ENCODE data around the gene MYO9B. TPM values are rescaled to one million over a fixed set of nuclear protein-coding genes. Genes with fewer than 3 reads are reported as not detected.

The MYO9B gene
- total and polyA plus RNA-seq, 9 of the 15 experiments (the other 6 are each of a cell fraction or from before 2014, with no cell fraction given), result 2.4 to 77.6 (median 23.0) TPM

DNA sequence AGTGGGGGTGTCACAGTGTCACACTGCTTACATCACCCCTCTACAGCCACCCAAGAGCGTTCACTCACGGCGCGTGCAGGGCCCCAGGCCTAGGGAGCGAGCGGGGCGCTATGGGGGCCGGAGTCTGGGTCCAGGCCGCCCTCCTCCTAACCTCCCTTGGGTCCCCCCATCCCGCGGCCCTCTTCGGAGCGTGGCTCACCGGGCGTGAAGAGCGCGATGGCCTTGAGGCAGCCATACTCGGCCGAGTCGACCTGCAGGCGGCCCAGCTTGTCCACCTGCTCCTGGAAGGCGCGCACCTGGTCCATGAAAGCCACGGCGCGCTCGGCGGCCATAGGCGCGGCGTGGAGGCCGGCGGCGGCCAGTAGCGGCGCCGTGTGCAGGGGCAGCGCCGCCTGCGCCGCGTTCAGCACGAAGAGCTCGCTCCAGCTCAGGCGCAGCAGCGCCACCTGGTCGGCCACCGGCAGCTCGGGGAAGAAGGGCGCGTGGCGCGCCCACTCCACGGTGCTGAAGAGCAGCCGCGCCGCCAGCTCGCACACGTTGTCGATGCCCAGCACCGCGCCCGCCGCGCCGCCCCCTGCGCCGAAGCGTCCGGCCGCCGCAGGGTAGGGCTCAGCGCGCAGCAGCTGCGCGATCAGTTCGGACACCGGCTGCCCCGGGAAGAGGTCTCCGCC, 159.9 kb downstream of the MYO9B start (continued):
- no peak for TF ChIP-seq ZNF444 (CRISPR knock-in tag; IDR thresholded peaks at IDR 0.05)
- no peak for TF ChIP-seq ZNF707 (CRISPR knock-in tag; conservative IDR thresholded peaks at IDR 0.05)
- TF ChIP-seq, protein P1, sequence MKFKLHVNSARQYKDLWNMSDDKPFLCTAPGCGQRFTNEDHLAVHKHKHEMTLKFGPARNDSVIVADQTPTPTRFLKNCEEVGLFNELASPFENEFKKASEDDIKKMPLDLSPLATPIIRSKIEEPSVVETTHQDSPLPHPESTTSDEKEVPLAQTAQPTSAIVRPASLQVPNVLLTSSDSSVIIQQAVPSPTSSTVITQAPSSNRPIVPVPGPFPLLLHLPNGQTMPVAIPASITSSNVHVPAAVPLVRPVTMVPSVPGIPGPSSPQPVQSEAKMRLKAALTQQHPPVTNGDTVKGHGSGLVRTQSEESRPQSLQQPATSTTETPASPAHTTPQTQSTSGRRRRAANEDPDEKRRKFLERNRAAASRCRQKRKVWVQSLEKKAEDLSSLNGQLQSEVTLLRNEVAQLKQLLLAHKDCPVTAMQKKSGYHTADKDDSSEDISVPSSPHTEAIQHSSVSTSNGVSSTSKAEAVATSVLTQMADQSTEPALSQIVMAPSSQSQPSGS (CRISPR knock-in tag; IDR thresholded peaks at IDR 0.05), result no peak
- TF ChIP-seq PURB (CRISPR knock-in tag; IDR thresholded peaks at IDR 0.05; ENCODE audit: low read depth), result no peak
- peak; percentile 10 for TF ChIP-seq TBP (optimal IDR thresholded peaks at IDR 0.05; ENCODE audit: low read depth, low read length)
- no peak for TF ChIP-seq SIX5 (IDR thresholded peaks at IDR 0.05; ENCODE audit: borderline replicate concordance in 1 of 2, insufficient read depth in 1 of 2, low read depth in 1 of 2, low read length in 2 of 2)
- TF ChIP-seq MED1 (CRISPR knock-in tag; IDR thresholded peaks at IDR 0.05; ENCODE audit: borderline replicate concordance), result peak; percentile 91; the same call in 1 of the 2 replicates
- peak; percentile 78 for TF ChIP-seq SIN3B (IDR thresholded peaks at IDR 0.05; ENCODE audit: low read depth)
- TF ChIP-seq, protein P2, sequence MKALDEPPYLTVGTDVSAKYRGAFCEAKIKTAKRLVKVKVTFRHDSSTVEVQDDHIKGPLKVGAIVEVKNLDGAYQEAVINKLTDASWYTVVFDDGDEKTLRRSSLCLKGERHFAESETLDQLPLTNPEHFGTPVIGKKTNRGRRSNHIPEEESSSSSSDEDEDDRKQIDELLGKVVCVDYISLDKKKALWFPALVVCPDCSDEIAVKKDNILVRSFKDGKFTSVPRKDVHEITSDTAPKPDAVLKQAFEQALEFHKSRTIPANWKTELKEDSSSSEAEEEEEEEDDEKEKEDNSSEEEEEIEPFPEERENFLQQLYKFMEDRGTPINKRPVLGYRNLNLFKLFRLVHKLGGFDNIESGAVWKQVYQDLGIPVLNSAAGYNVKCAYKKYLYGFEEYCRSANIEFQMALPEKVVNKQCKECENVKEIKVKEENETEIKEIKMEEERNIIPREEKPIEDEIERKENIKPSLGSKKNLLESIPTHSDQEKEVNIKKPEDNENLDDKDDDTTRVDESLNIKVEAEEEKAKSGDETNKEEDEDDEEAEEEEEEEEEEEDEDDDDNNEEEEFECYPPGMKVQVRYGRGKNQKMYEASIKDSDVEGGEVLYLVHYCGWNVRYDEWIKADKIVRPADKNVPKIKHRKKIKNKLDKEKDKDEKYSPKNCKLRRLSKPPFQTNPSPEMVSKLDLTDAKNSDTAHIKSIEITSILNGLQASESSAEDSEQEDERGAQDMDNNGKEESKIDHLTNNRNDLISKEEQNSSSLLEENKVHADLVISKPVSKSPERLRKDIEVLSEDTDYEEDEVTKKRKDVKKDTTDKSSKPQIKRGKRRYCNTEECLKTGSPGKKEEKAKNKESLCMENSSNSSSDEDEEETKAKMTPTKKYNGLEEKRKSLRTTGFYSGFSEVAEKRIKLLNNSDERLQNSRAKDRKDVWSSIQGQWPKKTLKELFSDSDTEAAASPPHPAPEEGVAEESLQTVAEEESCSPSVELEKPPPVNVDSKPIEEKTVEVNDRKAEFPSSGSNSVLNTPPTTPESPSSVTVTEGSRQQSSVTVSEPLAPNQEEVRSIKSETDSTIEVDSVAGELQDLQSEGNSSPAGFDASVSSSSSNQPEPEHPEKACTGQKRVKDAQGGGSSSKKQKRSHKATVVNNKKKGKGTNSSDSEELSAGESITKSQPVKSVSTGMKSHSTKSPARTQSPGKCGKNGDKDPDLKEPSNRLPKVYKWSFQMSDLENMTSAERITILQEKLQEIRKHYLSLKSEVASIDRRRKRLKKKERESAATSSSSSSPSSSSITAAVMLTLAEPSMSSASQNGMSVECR (CRISPR knock-in tag; IDR thresholded peaks at IDR 0.05), result peak; percentile 68
- no peak for TF ChIP-seq POLR2H (tag; IDR thresholded peaks at IDR 0.05; ENCODE audit: low read depth)
- no peak for TF ChIP-seq NUFIP1 (IDR thresholded peaks at IDR 0.05; ENCODE audit: partially characterized antibody)
- peak; percentile 6 for TF ChIP-seq ZNF699 (CRISPR knock-in tag; IDR thresholded peaks at IDR 0.05; ENCODE audit: insufficient replicate concordance)
- no peak for TF ChIP-seq TAF7 (tag; IDR thresholded peaks at IDR 0.05)
- TF ChIP-seq CBX2 (IDR thresholded peaks at IDR 0.05; ENCODE audit: insufficient read depth, low read length, poor library complexity, severe bottlenecking), result no peak
- TF ChIP-seq NELFE (IDR thresholded peaks at IDR 0.05; ENCODE audit: insufficient read depth, insufficient read length), result no peak
- TF ChIP-seq RBBP5 (IDR thresholded peaks at IDR 0.05; ENCODE audit: borderline replicate concordance, insufficient read depth, low read length, poor library complexity, severe bottlenecking), result peak; percentile 85
- TF ChIP-seq U2AF2 (optimal IDR thresholded peaks at IDR 0.05; ENCODE audit: low read depth, low read length), result no peak
- TF ChIP-seq CHCHD3 (CRISPR knock-in tag; IDR thresholded peaks at IDR 0.05), result no peak
- no peak for TF ChIP-seq MEF2A (IDR thresholded peaks at IDR 0.05; ENCODE audit: control insufficient read depth, low read depth, low read length)
- TF ChIP-seq POLR2AphosphoS2 (IDR thresholded peaks at IDR 0.05; ENCODE audit: low read length), result no peak
- TF ChIP-seq SMARCA4 (IDR thresholded peaks at IDR 0.05), result no peak
- TF ChIP-seq ZNF316 (IDR thresholded peaks at IDR 0.05), result no peak
